GM23338 (cell line): ENCODE results near the gene DOCK1. TPM values are rescaled to one million over a fixed set of nuclear protein-coding genes. Genes with fewer than 3 reads are reported as not detected.

ENCODE experiments used
- ATAC-seq: fragments of 200-7000 bp; cut with Tn5 transposase; 3 replicates; pipeline ENCODE4 v1.9.1; 2020
- DNase-seq: peaks from one replicate; pipeline ENCODE4 v3.0.0-alpha.2; 2015; ENCODE audit warnings: low spot score
- H2AFZ ChIP-seq: fragments of 200-600 bp; sonication (generic); 2 replicates; pipeline ENCODE4 v1.8.0; 2016; ENCODE audit warnings: antibody characterized with exemption, mild to moderate bottlenecking, moderate library complexity
- H3F3A ChIP-seq: fragments of 200-600 bp; sonication (generic); replicated peaks from 2 replicates; pipeline ENCODE4 v1.8.0; 2017; ENCODE audit warnings: antibody characterized with exemption, mixed run types, low read depth
- H3K27ac ChIP-seq: fragments of 200-600 bp; sonication (generic); 2 replicates; pipeline ENCODE4 v1.6.1; 2016; ENCODE audit warnings: low read depth
- H3K27me3 ChIP-seq: fragments of 200-600 bp; sonication (generic); 2 replicates; pipeline ENCODE4 v1.8.0; 2016; ENCODE audit warnings: mild to moderate bottlenecking, mixed run types, moderate library complexity; ENCODE audit not compliant: insufficient read depth
- H3K36me3 ChIP-seq: fragments of 200-600 bp; sonication (generic); 2 replicates; pipeline ENCODE4 v1.8.0; 2016; ENCODE audit warnings: mild to moderate bottlenecking; ENCODE audit not compliant: insufficient read depth
- H3K4me1 ChIP-seq: fragments of 200-600 bp; sonication (generic); 2 replicates; pipeline ENCODE4 v1.8.0; 2016; ENCODE audit warnings: mild to moderate bottlenecking, moderate library complexity; ENCODE audit not compliant: insufficient read depth
- H3K4me2 ChIP-seq: fragments of 200-600 bp; sonication (generic); 2 replicates; pipeline ENCODE4 v1.7.1; 2017; ENCODE audit warnings: mixed run types
- H3K4me3 ChIP-seq: fragments of 200-600 bp; sonication (generic); 2 replicates; pipeline ENCODE4 v1.6.1; 2016; ENCODE audit warnings: mixed run types
- H3K79me2 ChIP-seq: fragments of 200-600 bp; sonication (generic); replicated peaks from 2 replicates; pipeline ENCODE4 v1.8.0; 2017; ENCODE audit warnings: mild to moderate bottlenecking; ENCODE audit not compliant: insufficient read depth
- H3K9me2 ChIP-seq: fragments of 200-600 bp; sonication (generic); 2 replicates; pipeline ENCODE4 v1.8.0; 2017; ENCODE audit not compliant: insufficient read depth
- H4K20me1 ChIP-seq: fragments of 200-600 bp; sonication (generic); replicated peaks from 2 replicates; pipeline ENCODE4 v1.8.0; 2017; ENCODE audit warnings: mild to moderate bottlenecking; ENCODE audit not compliant: insufficient read depth
- H3K27ac Mint-ChIP-seq: 2 replicates; pipeline ENCODE4 v1.8.0; 2020; ENCODE audit warnings: inconsistent platforms, mild to moderate bottlenecking, moderate library complexity, mixed read lengths
- H3K27me3 Mint-ChIP-seq: 3 replicates; pipeline ENCODE4 v1.8.0; 2022; ENCODE audit warnings: low read depth, mild to moderate bottlenecking, moderate library complexity, mixed read lengths, inconsistent platforms; ENCODE audit not compliant: insufficient read depth, poor library complexity
- H3K36me3 Mint-ChIP-seq: 3 replicates; pipeline ENCODE4 v1.8.0; 2021; ENCODE audit warnings: low read depth, mild to moderate bottlenecking, inconsistent platforms, moderate library complexity, mixed read lengths
- H3K4me1 Mint-ChIP-seq: 3 replicates; pipeline ENCODE4 v1.8.0; 2020; ENCODE audit warnings: mild to moderate bottlenecking, inconsistent platforms, mixed read lengths
- H3K4me3 Mint-ChIP-seq: 3 replicates; pipeline ENCODE4 v1.8.0; 2021; ENCODE audit warnings: moderate library complexity, mild to moderate bottlenecking, inconsistent platforms, mixed read lengths
- H3K9me3 Mint-ChIP-seq: 3 replicates; pipeline ENCODE4 v1.8.0; 2020; ENCODE audit warnings: moderate library complexity, mild to moderate bottlenecking, inconsistent platforms, mixed read lengths
- CREB1 ChIP-seq: fragments of 250-450 bp; sonication (Bioruptor Pico); IDR thresholded peaks from 2 replicates; pipeline ENCODE4 v1.5.0; 2020; ENCODE audit warnings: low read depth, mild to moderate bottlenecking, moderate library complexity
- EZH2 ChIP-seq: fragments of 200-600 bp; sonication (generic); IDR thresholded peaks from one replicate; pipeline ENCODE4 v1.8.0; 2017; ENCODE audit warnings: antibody characterized with exemption, mild to moderate bottlenecking, low read depth; ENCODE audit not compliant: unreplicated experiment
- EZH2phosphoT487 ChIP-seq: fragments of 200-600 bp; sonication (generic); IDR thresholded peaks from one replicate; pipeline ENCODE4 v1.8.1; 2018; ENCODE audit warnings: antibody characterized with exemption; ENCODE audit not compliant: unreplicated experiment
- JUNB ChIP-seq: IDR thresholded peaks from one replicate; pipeline ENCODE4 v1.6.1; 2016; ENCODE audit warnings: antibody characterized with exemption; ENCODE audit not compliant: unreplicated experiment
- NANOG ChIP-seq: IDR thresholded peaks from 2 replicates; pipeline ENCODE4 v1.6.1; 2016; ENCODE audit warnings: antibody characterized with exemption, borderline replicate concordance
- POLR2AphosphoS5 ChIP-seq: IDR thresholded peaks from 2 replicates; pipeline ENCODE4 v1.6.1; 2016; ENCODE audit warnings: antibody characterized with exemption, low read depth
- STAT1 ChIP-seq: IDR thresholded peaks from one replicate; pipeline ENCODE4 v1.6.1; 2016; ENCODE audit warnings: antibody characterized with exemption; ENCODE audit not compliant: unreplicated experiment
- ZNF114 ChIP-seq: fragments of 250-450 bp; sonication (Bioruptor Pico); IDR thresholded peaks from 2 replicates; pipeline ENCODE4 v1.5.0; 2020; ENCODE audit warnings: mild to moderate bottlenecking, moderate library complexity
- ZNF331 ChIP-seq: fragments of 250-450 bp; sonication (Bioruptor Pico); IDR thresholded peaks from 2 replicates; pipeline ENCODE4 v1.5.0; 2020; ENCODE audit warnings: low read depth, mild to moderate bottlenecking, moderate library complexity
- polyA plus RNA-seq: library from polyadenylated mRNA; unstranded; fragments of >200 nt; fragmentation: Nextera tagmentation; extraction: Ambion mirVana; gene quantifications from 2 replicates; pipeline ENCODE4 v1.2.1, GENCODE V29; 2016
- total RNA-seq: library from RNA; depleted of rRNA; stranded (reverse); fragments of >200 nt; shearing (Covaris generic); gene quantifications from 2 replicates; pipeline ENCODE4 v1.2.3, GENCODE V29; 2014
- TF ChIP-seq, protein P1 (sequence below): IDR thresholded peaks from one replicate; pipeline ENCODE4 v1.6.1; 2018; ENCODE audit warnings: antibody characterized with exemption; ENCODE audit not compliant: unreplicated experiment
- TF ChIP-seq, protein P2 (sequence below), 2 experiments: fragments of 200-600 bp in 1 of 2; sonication (generic) in 1 of 2; conservative IDR thresholded peaks; 2 replicates each; pipeline versions ENCODE4 v1.5.1 to v1.6.1; 2016 to 2017; ENCODE audit warnings: antibody characterized with exemption in 2 of 2, low read depth in 2 of 2, mild to moderate bottlenecking in 2 of 2, moderate library complexity in 1 of 2
- TF ChIP-seq, protein P3 (sequence below): fragments of 250-450 bp; sonication (Bioruptor Pico); IDR thresholded peaks from 2 replicates; pipeline ENCODE4 v1.5.0; 2020; ENCODE audit warnings: mild to moderate bottlenecking, moderate library complexity

DOCK1 gene
- total and polyA plus RNA-seq, 2 experiments from 2014 or later, result 13.2 to 55.3 TPM

DNA sequence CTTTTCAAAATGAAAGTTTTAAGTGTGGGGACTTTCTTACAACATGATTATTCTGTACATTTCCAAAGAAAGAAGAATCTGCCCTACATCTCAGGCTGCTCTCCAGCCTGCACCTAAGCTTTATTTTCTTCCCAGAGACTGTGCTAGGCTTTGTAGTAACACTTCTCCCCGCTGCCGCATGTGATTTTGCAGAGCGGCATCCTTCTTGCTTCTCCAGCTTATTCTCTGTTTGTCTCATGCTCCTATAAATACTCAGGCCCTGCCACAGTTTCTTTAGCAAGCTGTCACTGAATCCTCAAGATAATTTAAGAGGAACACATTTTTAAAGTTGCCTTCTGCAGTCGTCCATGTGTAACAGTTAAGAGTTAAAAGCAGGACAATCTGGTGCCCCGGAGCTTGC lies 237.6 kb downstream of the DOCK1 start:
- H3K4me3 Mint-ChIP-seq, result no peak overlapping the region
- no peak for DNase-seq
- Histone ChIP-seq H3F3A (no peaks in the 10 kb centered on the region), H3K4me3 (no peak overlapping the region), H2AFZ (no peak overlapping the region), H3K79me2 (no peaks in the 10 kb centered on the region), H3K27me3 (no peaks in the 10 kb centered on the region), H3K4me1 (no peaks in the 10 kb centered on the region), H3K9me2 (no peaks in the 10 kb centered on the region), H3K27ac (no peak overlapping the region), H3K4me2 (no peak overlapping the region), H4K20me1 (no peaks in the 10 kb centered on the region), H3K36me3 (no peaks in the 10 kb centered on the region)
- H3K36me3 Mint-ChIP-seq, result peaks cover 6% of the 10 kb centered on the region; the same call in 1 of the 3 replicates
- no peak for TF ChIP-seq ZNF114
- H3K4me1 Mint-ChIP-seq, result peaks cover 14% of the 10 kb centered on the region
- no peaks in the 10 kb centered on the region for H3K9me3 Mint-ChIP-seq
- ATAC-seq, result no peak
- H3K27me3 Mint-ChIP-seq, result peaks cover 3% of the 10 kb centered on the region
- H3K27ac Mint-ChIP-seq, result no peak overlapping the region

DNA sequence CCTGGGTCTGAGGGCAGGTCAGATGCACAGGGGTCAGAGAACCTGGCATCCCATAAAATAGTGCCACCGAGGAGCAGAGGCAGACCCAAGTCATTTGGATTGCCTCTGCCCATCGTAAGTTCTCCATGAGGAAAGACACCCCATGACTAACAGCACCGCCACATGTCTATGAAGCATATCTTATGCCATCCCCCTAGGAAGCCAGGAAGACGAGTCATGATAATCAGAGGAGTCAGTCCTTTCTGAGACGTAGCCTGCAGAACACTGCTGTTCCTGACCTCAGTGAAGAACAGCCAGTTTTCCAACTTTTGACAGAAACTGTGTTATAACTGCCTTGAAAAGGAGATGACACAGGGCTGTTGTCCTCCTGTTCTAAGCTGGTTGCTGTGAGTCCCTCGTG lies 239.9 kb downstream of the DOCK1 start:
- Mint-ChIP-seq H3K36me3 (peaks cover 3% of the 10 kb centered on the region; the same call in 1 of the 3 replicates), H3K27me3 (peaks cover 3% of the 10 kb centered on the region), H3K9me3 (no peaks in the 10 kb centered on the region), H3K4me3 (no peak overlapping the region), H3K27ac (no peak overlapping the region), H3K4me1 (peaks cover 36% of the 10 kb centered on the region)
- Histone ChIP-seq H2AFZ (no peak overlapping the region), H3K79me2 (no peaks in the 10 kb centered on the region), H3K4me3 (no peak overlapping the region), H3K9me2 (no peaks in the 10 kb centered on the region), H3K27ac (no peak overlapping the region), H3F3A (no peaks in the 10 kb centered on the region), H3K36me3 (no peaks in the 10 kb centered on the region), H3K4me1 (peaks cover 17% of the 10 kb centered on the region), H3K27me3 (no peaks in the 10 kb centered on the region), H3K4me2 (no peak overlapping the region), H4K20me1 (no peaks in the 10 kb centered on the region)
- no peak for DNase-seq
- ATAC-seq, result no peak
- TF ChIP-seq NANOG (no peak), ZNF331 (CRISPR knock-in tag) (no peak), POLR2AphosphoS5 (no peak), EZH2phosphoT487 (no peak), JUNB (no peak), ZNF114 (no peak), STAT1 (no peak), CREB1 (CRISPR knock-in tag) (no peak), EZH2 (no peak)
- TF ChIP-seq, protein P1, sequence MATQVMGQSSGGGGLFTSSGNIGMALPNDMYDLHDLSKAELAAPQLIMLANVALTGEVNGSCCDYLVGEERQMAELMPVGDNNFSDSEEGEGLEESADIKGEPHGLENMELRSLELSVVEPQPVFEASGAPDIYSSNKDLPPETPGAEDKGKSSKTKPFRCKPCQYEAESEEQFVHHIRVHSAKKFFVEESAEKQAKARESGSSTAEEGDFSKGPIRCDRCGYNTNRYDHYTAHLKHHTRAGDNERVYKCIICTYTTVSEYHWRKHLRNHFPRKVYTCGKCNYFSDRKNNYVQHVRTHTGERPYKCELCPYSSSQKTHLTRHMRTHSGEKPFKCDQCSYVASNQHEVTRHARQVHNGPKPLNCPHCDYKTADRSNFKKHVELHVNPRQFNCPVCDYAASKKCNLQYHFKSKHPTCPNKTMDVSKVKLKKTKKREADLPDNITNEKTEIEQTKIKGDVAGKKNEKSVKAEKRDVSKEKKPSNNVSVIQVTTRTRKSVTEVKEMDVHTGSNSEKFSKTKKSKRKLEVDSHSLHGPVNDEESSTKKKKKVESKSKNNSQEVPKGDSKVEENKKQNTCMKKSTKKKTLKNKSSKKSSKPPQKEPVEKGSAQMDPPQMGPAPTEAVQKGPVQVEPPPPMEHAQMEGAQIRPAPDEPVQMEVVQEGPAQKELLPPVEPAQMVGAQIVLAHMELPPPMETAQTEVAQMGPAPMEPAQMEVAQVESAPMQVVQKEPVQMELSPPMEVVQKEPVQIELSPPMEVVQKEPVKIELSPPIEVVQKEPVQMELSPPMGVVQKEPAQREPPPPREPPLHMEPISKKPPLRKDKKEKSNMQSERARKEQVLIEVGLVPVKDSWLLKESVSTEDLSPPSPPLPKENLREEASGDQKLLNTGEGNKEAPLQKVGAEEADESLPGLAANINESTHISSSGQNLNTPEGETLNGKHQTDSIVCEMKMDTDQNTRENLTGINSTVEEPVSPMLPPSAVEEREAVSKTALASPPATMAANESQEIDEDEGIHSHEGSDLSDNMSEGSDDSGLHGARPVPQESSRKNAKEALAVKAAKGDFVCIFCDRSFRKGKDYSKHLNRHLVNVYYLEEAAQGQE, result no peak
- TF ChIP-seq, protein P2, sequence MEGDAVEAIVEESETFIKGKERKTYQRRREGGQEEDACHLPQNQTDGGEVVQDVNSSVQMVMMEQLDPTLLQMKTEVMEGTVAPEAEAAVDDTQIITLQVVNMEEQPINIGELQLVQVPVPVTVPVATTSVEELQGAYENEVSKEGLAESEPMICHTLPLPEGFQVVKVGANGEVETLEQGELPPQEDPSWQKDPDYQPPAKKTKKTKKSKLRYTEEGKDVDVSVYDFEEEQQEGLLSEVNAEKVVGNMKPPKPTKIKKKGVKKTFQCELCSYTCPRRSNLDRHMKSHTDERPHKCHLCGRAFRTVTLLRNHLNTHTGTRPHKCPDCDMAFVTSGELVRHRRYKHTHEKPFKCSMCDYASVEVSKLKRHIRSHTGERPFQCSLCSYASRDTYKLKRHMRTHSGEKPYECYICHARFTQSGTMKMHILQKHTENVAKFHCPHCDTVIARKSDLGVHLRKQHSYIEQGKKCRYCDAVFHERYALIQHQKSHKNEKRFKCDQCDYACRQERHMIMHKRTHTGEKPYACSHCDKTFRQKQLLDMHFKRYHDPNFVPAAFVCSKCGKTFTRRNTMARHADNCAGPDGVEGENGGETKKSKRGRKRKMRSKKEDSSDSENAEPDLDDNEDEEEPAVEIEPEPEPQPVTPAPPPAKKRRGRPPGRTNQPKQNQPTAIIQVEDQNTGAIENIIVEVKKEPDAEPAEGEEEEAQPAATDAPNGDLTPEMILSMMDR (conservative IDR thresholded peaks at IDR 0.05; ENCODE audit: low read depth in 2 of 2), result no peak
- TF ChIP-seq, protein P3, sequence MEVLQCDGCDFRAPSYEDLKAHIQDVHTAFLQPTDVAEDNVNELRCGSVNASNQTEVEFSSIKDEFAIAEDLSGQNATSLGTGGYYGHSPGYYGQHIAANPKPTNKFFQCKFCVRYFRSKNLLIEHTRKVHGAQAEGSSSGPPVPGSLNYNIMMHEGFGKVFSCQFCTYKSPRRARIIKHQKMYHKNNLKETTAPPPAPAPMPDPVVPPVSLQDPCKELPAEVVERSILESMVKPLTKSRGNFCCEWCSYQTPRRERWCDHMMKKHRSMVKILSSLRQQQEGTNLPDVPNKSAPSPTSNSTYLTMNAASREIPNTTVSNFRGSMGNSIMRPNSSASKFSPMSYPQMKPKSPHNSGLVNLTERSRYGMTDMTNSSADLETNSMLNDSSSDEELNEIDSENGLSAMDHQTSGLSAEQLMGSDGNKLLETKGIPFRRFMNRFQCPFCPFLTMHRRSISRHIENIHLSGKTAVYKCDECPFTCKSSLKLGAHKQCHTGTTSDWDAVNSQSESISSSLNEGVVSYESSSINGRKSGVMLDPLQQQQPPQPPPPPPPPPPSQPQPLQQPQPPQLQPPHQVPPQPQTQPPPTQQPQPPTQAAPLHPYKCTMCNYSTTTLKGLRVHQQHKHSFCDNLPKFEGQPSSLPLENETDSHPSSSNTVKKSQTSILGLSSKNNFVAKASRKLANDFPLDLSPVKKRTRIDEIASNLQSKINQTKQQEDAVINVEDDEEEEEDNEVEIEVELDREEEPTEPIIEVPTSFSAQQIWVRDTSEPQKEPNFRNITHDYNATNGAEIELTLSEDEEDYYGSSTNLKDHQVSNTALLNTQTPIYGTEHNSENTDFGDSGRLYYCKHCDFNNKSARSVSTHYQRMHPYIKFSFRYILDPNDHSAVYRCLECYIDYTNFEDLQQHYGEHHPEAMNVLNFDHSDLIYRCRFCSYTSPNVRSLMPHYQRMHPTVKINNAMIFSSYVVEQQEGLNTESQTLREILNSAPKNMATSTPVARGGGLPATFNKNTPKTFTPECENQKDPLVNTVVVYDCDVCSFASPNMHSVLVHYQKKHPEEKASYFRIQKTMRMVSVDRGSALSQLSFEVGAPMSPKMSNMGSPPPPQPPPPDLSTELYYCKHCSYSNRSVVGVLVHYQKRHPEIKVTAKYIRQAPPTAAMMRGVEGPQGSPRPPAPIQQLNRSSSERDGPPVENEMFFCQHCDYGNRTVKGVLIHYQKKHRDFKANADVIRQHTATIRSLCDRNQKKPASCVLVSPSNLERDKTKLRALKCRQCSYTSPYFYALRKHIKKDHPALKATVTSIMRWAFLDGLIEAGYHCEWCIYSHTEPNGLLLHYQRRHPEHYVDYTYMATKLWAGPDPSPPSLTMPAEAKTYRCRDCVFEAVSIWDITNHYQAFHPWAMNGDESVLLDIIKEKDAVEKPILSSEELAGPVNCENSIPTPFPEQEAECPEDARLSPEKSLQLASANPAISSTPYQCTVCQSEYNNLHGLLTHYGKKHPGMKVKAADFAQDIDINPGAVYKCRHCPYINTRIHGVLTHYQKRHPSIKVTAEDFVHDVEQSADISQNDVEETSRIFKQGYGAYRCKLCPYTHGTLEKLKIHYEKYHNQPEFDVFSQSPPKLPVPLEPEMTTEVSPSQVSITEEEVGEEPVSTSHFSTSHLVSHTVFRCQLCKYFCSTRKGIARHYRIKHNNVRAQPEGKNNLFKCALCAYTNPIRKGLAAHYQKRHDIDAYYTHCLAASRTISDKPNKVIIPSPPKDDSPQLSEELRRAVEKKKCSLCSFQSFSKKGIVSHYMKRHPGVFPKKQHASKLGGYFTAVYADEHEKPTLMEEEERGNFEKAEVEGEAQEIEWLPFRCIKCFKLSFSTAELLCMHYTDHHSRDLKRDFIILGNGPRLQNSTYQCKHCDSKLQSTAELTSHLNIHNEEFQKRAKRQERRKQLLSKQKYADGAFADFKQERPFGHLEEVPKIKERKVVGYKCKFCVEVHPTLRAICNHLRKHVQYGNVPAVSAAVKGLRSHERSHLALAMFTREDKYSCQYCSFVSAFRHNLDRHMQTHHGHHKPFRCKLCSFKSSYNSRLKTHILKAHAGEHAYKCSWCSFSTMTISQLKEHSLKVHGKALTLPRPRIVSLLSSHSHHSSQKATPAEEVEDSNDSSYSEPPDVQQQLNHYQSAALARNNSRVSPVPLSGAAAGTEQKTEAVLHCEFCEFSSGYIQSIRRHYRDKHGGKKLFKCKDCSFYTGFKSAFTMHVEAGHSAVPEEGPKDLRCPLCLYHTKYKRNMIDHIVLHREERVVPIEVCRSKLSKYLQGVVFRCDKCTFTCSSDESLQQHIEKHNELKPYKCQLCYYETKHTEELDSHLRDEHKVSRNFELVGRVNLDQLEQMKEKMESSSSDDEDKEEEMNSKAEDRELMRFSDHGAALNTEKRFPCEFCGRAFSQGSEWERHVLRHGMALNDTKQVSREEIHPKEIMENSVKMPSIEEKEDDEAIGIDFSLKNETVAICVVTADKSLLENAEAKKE (CRISPR knock-in tag), result no peak
